Stomach (tissue), 9 donors: ENCODE measurements around the gene MBD4. TPM values are rescaled to one million over a fixed set of nuclear protein-coding genes. Genes with fewer than 3 reads are reported as not detected.

Experiments
- DNase-seq, 2 donors: peaks; one replicate each; pipeline versions ENCODE4 v3.0.0 to v3.0.0-alpha.2; 2013 to 2019
- H3K27ac ChIP-seq, 5 donors: fragments of 200-600 bp in 4 of 5; sonication (generic) in 4 of 5; one replicate each; pipeline ENCODE4 v1.5.1; 2013 to 2019; ENCODE audit warnings: mild to moderate bottlenecking in 1 of 5, moderate library complexity in 1 of 5
- H3K27me3 ChIP-seq, 3 donors: fragments of 200-600 bp; sonication (generic); one replicate each; pipeline ENCODE4 v1.5.1; 2017 to 2019; ENCODE audit warnings: mixed run types in 1 of 3
- H3K36me3 ChIP-seq, 4 donors: fragments of 200-600 bp; sonication (generic); 1 replicate in 3 of 4; 2 replicates in 1 of 4; pipeline ENCODE4 v1.5.1; 2016 to 2019
- H3K4me1 ChIP-seq, 4 donors: fragments of 200-600 bp; sonication (generic); one replicate each; pipeline ENCODE4 v1.5.1; 2016 to 2019
- H3K4me3 ChIP-seq, 4 donors: fragments of 200-600 bp; sonication (generic) in 3 of 4; one replicate each; pipeline ENCODE4 v1.5.1; 2016 to 2019; ENCODE audit warnings: mild to moderate bottlenecking in 1 of 4
- H3K9me3 ChIP-seq, 4 donors: fragments of 200-600 bp; sonication (generic); one replicate each; pipeline ENCODE4 v1.5.1; 2016 to 2019
- EP300 ChIP-seq: sonication (generic); formaldehyde crosslinking; IDR thresholded peaks from one replicate; pipeline ENCODE4 v1.6.1; 2017; ENCODE audit warnings: antibody characterized with exemption
- POLR2A ChIP-seq, 4 donors: fragments of 450-650 bp; IDR thresholded peaks; one replicate each; pipeline ENCODE4 v1.6.1; 2016; ENCODE audit warnings: antibody characterized with exemption in 4 of 4, control low read depth in 2 of 4, mild to moderate bottlenecking in 1 of 4, moderate library complexity in 1 of 4
- POLR2AphosphoS5 ChIP-seq, 3 donors: sonication (generic); formaldehyde crosslinking; IDR thresholded peaks; one replicate each; pipeline ENCODE4 v1.6.1; 2016; ENCODE audit warnings: antibody characterized with exemption in 3 of 3
- WGBS, 5 donors: extraction: QIAGEN DNeasy Blood & Tissue Kit in 3 of 5; methylation state at CpG; one replicate each; pipeline versions ENCODE4 v1.1.5 to v1.1.7; 2013 to 2018; 5-methylcytosine and 5-hydroxymethylcytosine counted together
- intact Hi-C: fragments of 100-400 bp; cut with DNase I; formaldehyde crosslinking; loops from one replicate; pipeline ENCODE4 v1.15.1; 2023; ENCODE audit warnings: low total_unique reads
- polyA plus RNA-seq, 3 donors: library from polyadenylated mRNA; stranded (reverse); fragments of 200-250 nt; gene quantifications; one replicate each; pipeline ENCODE4 v1.2.3, GENCODE V29; 2013
- total RNA-seq, 5 donors: library from RNA; depleted of rRNA; stranded (reverse); fragments of >200 nt; gene quantifications; one replicate each; pipeline versions ENCODE4 v1.1.0 to v1.2.3, GENCODE V29; 2014 to 2016
- TF ChIP-seq, protein P1 (sequence below), 7 experiments: fragments of 450-650 bp in 4 of 7; fragments of 200-600 bp in 3 of 7; sonication (generic) in 3 of 7; IDR thresholded peaks; one replicate each; pipeline ENCODE4 v1.5.1; 2016 to 2019; ENCODE audit warnings: antibody characterized with exemption in 7 of 7, control low read depth in 2 of 7, mild to moderate bottlenecking in 1 of 7
- donor health status: healthy with polysubstance abuse.
- donor health status: Bipolar disorder and iron deficiency.
- donor health status: healthy.

The MBD4 gene
- total and polyA plus RNA-seq, 8 donors = 5.8 to 74.1 (median 21.7) TPM

DNA sequence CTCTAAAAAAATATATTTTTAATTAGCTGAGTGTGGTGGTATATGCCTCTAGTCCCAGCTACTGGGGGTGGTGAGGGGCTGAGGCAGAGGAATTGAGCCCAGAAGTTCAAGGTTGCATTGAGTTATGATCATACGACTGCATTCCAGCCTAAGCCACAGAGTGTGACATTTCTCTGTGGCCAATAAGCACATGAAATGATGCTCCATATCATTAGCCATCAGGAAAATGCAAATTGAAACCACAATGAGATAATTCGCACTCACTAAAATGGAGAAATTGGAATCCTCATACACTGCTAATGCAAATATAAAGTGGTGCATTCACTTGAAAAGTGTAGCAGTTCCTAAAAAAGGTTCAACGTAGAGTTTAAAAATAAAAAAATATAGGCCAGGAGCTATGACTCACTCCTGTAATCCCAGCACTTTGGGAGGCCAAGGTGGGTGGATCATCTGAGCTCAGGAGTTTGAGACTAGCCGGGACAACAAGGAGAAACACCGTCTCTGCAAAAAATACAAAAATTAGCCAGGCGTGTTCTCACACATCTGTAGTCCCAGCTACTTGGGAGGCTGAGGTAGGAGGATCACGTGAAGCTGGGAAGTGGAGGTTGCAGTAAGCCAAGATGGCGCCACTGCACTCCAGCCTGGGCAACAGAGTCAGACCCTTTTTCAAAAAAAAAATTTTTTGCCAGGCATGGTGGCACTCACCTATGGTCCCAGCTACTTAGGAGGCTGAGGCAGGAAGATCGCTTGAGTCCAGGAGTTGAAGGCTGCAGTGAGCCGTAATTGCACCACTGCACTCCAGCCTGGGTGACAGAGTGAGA, 35.4 kb upstream of the MBD4 start:
- H3K27me3 ChIP-seq = no peaks in the 10 kb centered on the region
- H3K36me3 ChIP-seq = peaks cover 23 to 81% (median 73%) of the 10 kb centered on the region in 4 donors
- H3K4me3 ChIP-seq = no peak overlapping the region
- H3K9me3 ChIP-seq = no peaks in the 10 kb centered on the region
- intact Hi-C loops = no loop called here
- WGBS, 5 donors = 93 to 97% (median 96%) methylated on average over 10 of the region's 10 CpGs
- no peak for DNase-seq
- TF ChIP-seq EP300 (no peak), POLR2A (IDR thresholded peaks at IDR 0.05) (no peak)
- H3K27ac ChIP-seq = no peak overlapping the region
- H3K4me1 ChIP-seq = no peaks in the 10 kb centered on the region

DNA sequence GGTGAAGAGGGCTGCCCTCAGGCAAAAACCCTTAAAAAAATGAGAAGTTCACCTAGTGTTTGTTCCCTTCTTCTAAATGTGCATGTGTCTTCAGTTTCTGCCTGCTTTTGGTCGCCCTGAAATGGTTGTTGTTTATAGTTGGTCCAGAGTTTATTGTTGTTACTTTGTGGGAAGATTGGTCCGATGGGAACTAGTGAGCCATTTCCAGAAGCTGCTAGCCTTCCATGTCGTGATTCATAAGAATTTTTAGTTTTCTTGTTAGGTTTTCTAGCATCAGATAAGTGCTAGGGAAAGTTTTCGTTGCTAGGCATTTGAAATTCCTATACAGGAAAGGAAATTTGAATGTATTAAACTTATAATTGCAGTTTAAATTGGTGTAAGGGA, 34.0 kb upstream of the MBD4 start:
- TF ChIP-seq POLR2A (IDR thresholded peaks at IDR 0.05) (no peak), POLR2AphosphoS5 (IDR thresholded peaks at IDR 0.05) (no peak), EP300 (no peak)
- TF ChIP-seq, protein P1, sequence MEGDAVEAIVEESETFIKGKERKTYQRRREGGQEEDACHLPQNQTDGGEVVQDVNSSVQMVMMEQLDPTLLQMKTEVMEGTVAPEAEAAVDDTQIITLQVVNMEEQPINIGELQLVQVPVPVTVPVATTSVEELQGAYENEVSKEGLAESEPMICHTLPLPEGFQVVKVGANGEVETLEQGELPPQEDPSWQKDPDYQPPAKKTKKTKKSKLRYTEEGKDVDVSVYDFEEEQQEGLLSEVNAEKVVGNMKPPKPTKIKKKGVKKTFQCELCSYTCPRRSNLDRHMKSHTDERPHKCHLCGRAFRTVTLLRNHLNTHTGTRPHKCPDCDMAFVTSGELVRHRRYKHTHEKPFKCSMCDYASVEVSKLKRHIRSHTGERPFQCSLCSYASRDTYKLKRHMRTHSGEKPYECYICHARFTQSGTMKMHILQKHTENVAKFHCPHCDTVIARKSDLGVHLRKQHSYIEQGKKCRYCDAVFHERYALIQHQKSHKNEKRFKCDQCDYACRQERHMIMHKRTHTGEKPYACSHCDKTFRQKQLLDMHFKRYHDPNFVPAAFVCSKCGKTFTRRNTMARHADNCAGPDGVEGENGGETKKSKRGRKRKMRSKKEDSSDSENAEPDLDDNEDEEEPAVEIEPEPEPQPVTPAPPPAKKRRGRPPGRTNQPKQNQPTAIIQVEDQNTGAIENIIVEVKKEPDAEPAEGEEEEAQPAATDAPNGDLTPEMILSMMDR (IDR thresholded peaks at IDR 0.05) = no peak
- Histone ChIP-seq H3K36me3 (peaks cover 23 to 80% (median 67%) of the 10 kb centered on the region in 4 donors), H3K27ac (no peak overlapping the region), H3K9me3 (no peaks in the 10 kb centered on the region), H3K4me1 (peaks cover 0 to 11% (median 5%) of the 10 kb centered on the region in 4 donors), H3K27me3 (no peaks in the 10 kb centered on the region), H3K4me3 (no peak overlapping the region)
- 60 to 90% (median 85%) methylated on average over 4 of the region's 4 CpGs for WGBS, 5 donors
- intact Hi-C loops = no loop called here
- DNase-seq = no peak

DNA sequence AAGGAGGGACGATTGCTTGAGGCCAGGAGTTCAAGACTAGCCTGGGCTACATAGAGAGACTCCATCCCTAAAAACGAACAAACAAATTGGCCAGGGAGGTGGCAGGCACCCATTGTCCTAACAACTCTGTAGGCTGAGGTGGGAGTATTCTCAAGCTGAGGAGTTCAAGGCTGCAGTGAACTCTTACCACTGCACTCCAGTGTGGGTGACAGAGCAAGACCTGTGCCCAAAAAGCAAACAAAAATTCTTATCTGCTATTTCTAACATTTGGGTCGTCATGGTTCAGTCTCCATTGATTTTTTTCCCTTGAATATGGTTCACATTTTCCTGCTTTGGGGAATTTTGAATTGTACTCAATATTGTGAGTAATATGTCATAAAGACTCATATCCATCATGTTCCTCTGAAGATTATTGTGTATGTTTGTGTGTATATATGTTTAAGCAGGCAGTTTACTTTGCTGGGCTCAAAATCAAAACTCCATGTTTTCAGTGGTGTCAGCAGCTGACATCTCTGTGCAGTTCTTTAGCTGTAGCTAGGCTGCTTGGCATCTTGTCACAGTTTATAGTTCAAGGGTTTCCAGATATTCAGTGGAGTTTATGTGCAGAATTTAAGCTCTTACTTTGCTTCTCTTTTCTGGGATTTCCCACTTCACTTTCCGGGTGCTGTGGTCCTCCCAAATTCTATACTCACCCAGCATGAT, 33.5 kb upstream of the MBD4 start:
- H3K36me3 ChIP-seq = peaks cover 18 to 80% (median 62%) of the 10 kb centered on the region in 4 donors
- H3K27me3 ChIP-seq = no peaks in the 10 kb centered on the region
- no peak overlapping the region for H3K4me3 ChIP-seq
- H3K9me3 ChIP-seq = no peaks in the 10 kb centered on the region
- no peak for DNase-seq
- peaks cover 0 to 15% (median 7%) of the 10 kb centered on the region in 4 donors for H3K4me1 ChIP-seq
- WGBS, 5 donors = 65 to 72% (median 68%) methylated on average over 4 of the region's 4 CpGs
- intact Hi-C loops = no loop called here
- TF ChIP-seq, protein P1 (IDR thresholded peaks at IDR 0.05) = no peak
- TF ChIP-seq POLR2AphosphoS5 (IDR thresholded peaks at IDR 0.05) = no peak
- TF ChIP-seq POLR2A (IDR thresholded peaks at IDR 0.05) = no peak
- no peak for TF ChIP-seq EP300
- H3K27ac ChIP-seq = no peak overlapping the region

DNA sequence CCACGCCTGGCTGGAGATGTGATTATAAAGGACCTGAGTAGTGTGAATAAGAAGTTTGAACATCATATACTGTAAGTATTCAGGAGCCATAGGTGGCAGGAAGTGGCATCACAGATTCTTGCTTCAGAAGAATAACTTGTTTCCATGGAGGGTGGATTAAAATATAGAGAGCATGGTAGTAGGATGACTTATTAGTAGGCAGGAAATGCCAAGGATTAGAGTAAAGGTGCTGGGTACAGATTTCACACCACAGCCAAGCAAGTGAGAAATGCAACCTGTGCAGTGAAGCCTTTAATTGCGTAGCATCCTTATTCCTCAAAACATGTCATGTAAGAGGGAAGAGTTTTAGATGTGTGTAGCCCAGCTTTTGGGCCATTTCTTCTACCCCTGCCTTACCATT, 31.1 kb upstream of the MBD4 start:
- Histone ChIP-seq H3K27me3 (no peaks in the 10 kb centered on the region), H3K9me3 (no peaks in the 10 kb centered on the region), H3K4me1 (peaks cover 0 to 15% (median 7%) of the 10 kb centered on the region in 4 donors), H3K27ac (no peak overlapping the region), H3K36me3 (peaks cover 8 to 72% (median 47%) of the 10 kb centered on the region in 4 donors), H3K4me3 (no peak overlapping the region)
- DNase-seq = no peak
- intact Hi-C loops = no loop called here
- no peak for TF ChIP-seq EP300
- TF ChIP-seq, protein P1 (IDR thresholded peaks at IDR 0.05) = no peak
- no peak for TF ChIP-seq POLR2A (IDR thresholded peaks at IDR 0.05)
- no peak for TF ChIP-seq POLR2AphosphoS5 (IDR thresholded peaks at IDR 0.05)
- WGBS, 5 donors = 91 to 98% (median 97%) methylated on average over 2 of the region's 2 CpGs
